WERI-Rb-1 (cell line): Measurements from ENCODE around the gene NXPE2.
A peak's percentile ranks its signal among the peaks of the same experiment; 100 is the strongest.

Experiments used
- DNase-seq: peaks from one replicate; pipeline ENCODE4 v3.0.0-alpha.2; 2020
- H3K27ac ChIP-seq: fragments of 250-450 bp; sonication (Bioruptor Pico); 2 replicates; pipeline ENCODE4 v1.5.1; 2020; ENCODE audit warnings: mild to moderate bottlenecking, moderate library complexity
- H3K27me3 ChIP-seq: fragments of 250-450 bp; sonication (Bioruptor Pico); 2 replicates; pipeline ENCODE4 v1.5.1; 2021; ENCODE audit warnings: mild to moderate bottlenecking, low read depth, moderate library complexity; ENCODE audit not compliant: insufficient read depth, severe bottlenecking
- H3K36me3 ChIP-seq: fragments of 250-450 bp; sonication (Bioruptor Pico); 2 replicates; pipeline ENCODE4 v1.5.1; 2020; ENCODE audit warnings: mild to moderate bottlenecking, moderate library complexity
- H3K4me3 ChIP-seq: 2 replicates; pipeline ENCODE4 v1.5.1; 2011; ENCODE audit warnings: low read depth, mild to moderate bottlenecking, control low read depth, low read length
- H3K9me3 ChIP-seq: fragments of 250-450 bp; sonication (Bioruptor Pico); 2 replicates; pipeline ENCODE4 v1.5.1; 2021; ENCODE audit warnings: mild to moderate bottlenecking, moderate library complexity; ENCODE audit not compliant: severe bottlenecking
- TF ChIP-seq, protein P1 (sequence below): IDR thresholded peaks from 2 replicates; pipeline ENCODE4 v1.5.1; 2011; ENCODE audit warnings: low read depth, mild to moderate bottlenecking, control low read depth, inconsistent platforms, low read length

The NXPE2 gene

DNA sequence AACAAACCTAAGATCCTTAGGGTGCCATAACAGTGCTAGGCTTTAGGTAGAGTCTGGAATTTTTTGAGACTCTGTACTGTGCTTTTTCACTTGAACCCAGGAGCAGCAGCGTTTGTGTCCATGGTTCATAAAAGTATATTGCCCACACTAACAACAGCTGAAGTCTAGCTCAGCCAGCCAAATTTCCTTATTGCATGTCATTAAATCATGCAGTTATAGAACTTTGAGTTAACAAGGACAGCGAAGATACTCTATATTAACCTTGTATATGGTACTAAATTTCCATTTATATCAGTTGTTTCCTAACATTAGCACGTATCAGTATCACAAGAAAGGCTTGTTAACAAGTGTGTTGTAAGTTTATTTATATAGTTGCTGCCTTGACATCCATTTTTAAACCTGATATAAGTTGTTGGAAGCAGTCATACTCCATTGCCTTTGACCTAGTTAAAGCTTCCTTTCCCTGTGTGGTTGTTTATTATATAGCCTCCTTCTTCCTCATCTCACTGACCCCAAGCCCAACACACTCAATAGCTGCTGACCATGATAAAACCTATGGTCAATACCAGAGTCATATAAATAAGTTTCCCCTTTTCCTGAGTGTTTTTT lies 46.7 kb downstream of the NXPE2 start:
- Histone ChIP-seq H3K27me3 (no peaks in the 10 kb centered on the region), H3K36me3 (no peaks in the 10 kb centered on the region), H3K4me3 (no peak overlapping the region), H3K27ac (no peak overlapping the region), H3K9me3 (no peaks in the 10 kb centered on the region)
- TF ChIP-seq, protein P1, sequence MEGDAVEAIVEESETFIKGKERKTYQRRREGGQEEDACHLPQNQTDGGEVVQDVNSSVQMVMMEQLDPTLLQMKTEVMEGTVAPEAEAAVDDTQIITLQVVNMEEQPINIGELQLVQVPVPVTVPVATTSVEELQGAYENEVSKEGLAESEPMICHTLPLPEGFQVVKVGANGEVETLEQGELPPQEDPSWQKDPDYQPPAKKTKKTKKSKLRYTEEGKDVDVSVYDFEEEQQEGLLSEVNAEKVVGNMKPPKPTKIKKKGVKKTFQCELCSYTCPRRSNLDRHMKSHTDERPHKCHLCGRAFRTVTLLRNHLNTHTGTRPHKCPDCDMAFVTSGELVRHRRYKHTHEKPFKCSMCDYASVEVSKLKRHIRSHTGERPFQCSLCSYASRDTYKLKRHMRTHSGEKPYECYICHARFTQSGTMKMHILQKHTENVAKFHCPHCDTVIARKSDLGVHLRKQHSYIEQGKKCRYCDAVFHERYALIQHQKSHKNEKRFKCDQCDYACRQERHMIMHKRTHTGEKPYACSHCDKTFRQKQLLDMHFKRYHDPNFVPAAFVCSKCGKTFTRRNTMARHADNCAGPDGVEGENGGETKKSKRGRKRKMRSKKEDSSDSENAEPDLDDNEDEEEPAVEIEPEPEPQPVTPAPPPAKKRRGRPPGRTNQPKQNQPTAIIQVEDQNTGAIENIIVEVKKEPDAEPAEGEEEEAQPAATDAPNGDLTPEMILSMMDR: no peak
- DNase-seq: no peak

DNA sequence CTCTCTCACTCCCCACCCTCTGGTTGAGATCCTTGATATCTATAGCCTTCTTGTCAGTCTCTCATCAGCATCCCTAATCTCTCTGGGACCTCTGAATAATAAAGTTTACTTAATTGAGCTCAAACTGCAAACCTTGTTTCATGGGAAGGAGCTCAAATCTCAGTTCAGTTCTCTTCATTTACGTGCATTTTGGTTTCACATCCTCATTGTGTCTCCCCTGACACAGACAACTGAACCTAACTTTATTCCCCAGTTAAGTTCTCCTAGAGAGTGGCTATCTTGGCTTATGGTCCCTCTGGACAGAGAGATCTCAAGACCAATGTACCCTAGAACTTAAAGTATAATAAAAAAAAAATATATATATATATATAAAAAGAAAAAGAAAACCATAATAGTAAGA lies 47.3 kb downstream of the NXPE2 start:
- Histone ChIP-seq H3K27me3 (no peaks in the 10 kb centered on the region), H3K27ac (no peak overlapping the region), H3K9me3 (no peaks in the 10 kb centered on the region), H3K4me3 (no peak overlapping the region), H3K36me3 (no peaks in the 10 kb centered on the region)
- DNase-seq: no peak
- TF ChIP-seq, protein P1: no peak

DNA sequence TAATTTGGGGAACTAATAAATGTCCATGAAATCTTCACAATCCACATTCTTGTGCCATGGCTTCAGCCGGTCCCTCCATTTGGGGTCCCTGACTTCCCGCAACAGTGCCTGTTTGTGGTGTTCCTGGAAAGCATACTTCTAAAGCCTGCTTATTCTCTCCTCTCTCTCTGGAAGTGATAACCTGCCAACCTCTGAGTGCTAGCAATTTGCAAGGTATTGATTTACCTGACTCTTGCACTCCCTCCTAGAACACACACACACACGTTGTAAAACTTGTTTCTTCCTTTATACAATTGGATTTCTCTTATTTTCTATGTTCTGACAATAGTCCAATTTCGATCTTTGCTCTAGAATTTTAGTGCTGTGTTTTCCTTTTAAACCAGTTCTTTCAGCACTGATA lies 58.5 kb downstream of the NXPE2 start:
- TF ChIP-seq, protein P1: no peak
- no peaks in the 10 kb centered on the region for H3K27me3 ChIP-seq
- DNase-seq: no peak

DNA sequence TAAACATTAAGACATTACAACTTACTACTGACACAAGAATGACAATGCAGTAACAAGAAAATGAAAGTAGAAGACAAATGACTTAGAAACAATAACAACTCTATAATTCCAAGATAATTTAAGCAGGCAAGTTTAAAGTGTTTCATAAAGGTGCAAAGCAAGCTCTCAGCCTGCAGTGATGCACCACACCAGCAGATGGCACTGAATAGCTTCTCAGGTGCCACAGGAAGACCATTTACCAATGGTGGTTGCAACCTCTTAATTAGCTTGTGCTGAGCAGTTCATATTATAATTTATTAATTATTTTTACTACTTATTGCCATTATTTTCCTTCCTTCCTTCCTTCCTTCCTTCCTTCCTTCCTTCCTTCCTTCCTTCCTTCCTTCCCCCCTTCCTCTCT lies 60.6 kb downstream of the NXPE2 start:
- H3K4me3 ChIP-seq: no peak overlapping the region
- H3K36me3 ChIP-seq: no peaks in the 10 kb centered on the region
- peak; percentile 61 for DNase-seq
- no peak overlapping the region for H3K27ac ChIP-seq
- TF ChIP-seq, protein P1: peak; percentile 83
- no peaks in the 10 kb centered on the region for H3K27me3 ChIP-seq
- H3K9me3 ChIP-seq: peaks cover 7% of the 10 kb centered on the region

More for the DNA sequence above, 58.5 kb downstream of the NXPE2 start:
- H3K36me3 ChIP-seq: no peaks in the 10 kb centered on the region
- no peak overlapping the region for H3K27ac ChIP-seq
- H3K4me3 ChIP-seq: no peak overlapping the region
- H3K9me3 ChIP-seq: peaks cover 7% of the 10 kb centered on the region

DNA sequence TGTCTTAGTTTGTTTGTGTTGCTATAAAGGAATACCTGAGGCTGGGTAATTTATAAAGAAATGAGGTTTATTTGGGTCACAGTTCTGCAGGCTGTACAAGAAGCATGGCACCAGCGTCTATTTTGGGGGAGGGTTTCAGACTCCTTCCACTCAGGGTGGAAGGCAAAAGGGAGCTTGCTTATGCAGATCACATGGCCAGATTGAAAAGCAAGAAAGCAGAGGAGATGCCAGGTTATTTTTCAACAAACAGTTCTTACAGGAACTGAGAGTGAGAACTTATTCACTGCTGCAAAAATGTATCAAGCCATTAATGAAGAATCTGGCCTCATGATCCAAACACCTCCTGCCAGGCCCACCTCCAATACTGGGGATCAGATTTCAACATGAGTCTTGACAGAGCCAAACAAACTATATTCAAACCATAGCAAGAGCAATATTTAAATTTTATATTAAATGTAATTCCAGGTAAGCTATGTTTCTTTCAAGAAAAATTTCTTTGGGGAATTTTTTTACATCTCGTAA lies 66.9 kb downstream of the NXPE2 start:
- peaks cover 7% of the 10 kb centered on the region for H3K9me3 ChIP-seq
- TF ChIP-seq, protein P1: no peak
- DNase-seq: no peak
- no peak overlapping the region for H3K27ac ChIP-seq
- H3K4me3 ChIP-seq: no peak overlapping the region
- no peaks in the 10 kb centered on the region for H3K36me3 ChIP-seq
- no peaks in the 10 kb centered on the region for H3K27me3 ChIP-seq

DNA sequence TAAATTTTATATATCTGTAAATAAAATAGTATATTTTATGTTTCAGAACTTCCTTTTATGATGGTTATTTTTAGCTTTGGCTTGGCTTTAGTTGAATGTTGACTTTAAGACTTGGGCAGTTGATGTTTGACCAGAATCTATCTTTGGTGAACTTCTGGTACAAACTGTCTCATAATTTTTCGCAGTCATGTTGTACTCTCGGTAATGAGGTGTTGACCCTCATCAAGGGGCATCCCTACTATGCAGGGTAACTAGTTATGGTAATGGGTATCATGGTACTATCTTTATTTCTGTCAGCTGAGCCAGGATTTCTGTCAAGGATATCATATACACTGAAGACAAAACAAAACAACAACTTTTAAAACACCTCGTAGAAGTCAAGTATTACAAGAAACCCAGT lies 67.7 kb downstream of the NXPE2 start:
- TF ChIP-seq, protein P1: no peak
- DNase-seq: no peak
- Histone ChIP-seq H3K27me3 (no peaks in the 10 kb centered on the region), H3K9me3 (peaks cover 6% of the 10 kb centered on the region), H3K4me3 (no peak overlapping the region), H3K36me3 (no peaks in the 10 kb centered on the region), H3K27ac (no peak overlapping the region)
